Measurements from ENCODE around the gene PTPRB.

PTPRB gene

GRCh38 chr12:70487440-70487839, 149.8 kb downstream of the PTPRB start:
- H3K4me3 ChIP-seq (ENCODE audit: control insufficient read depth, low read depth, low read length) = no peak overlapping the region
- no peak for DNase-seq (ENCODE audit: low read depth)

GRCh38 chr12:70486588-70486987, 150.6 kb downstream of the PTPRB start:
- TF ChIP-seq CTCF (conservative IDR thresholded peaks at IDR 0.05; ENCODE audit: control insufficient read depth, insufficient read depth, low read depth, low read length) = no peak
- no peak overlapping the region for H3K4me3 ChIP-seq (ENCODE audit: control insufficient read depth, low read depth, low read length)

More at GRCh38 chr12:70487440-70487839, 149.8 kb downstream of the PTPRB start:
- TF ChIP-seq CTCF (conservative IDR thresholded peaks at IDR 0.05; ENCODE audit: control insufficient read depth, insufficient read depth, low read depth, low read length) = no peak

GRCh38 chr12:70485704-70486103, 151.5 kb downstream of the PTPRB start:
- TF ChIP-seq CTCF (conservative IDR thresholded peaks at IDR 0.05; ENCODE audit: control insufficient read depth, insufficient read depth, low read depth, low read length) = no peak
- no peak for DNase-seq (ENCODE audit: low read depth)
- no peak overlapping the region for H3K4me3 ChIP-seq (ENCODE audit: control insufficient read depth, low read depth, low read length)

More at GRCh38 chr12:70486588-70486987, 150.6 kb downstream of the PTPRB start:
- no peak for DNase-seq (ENCODE audit: low read depth)

- H3K4me3 ChIP-seq (ENCODE audit: control insufficient read depth, low read depth, low read length) = no peak overlapping the region
Measured at GRCh38 chr12:70484464-70484863, 152.8 kb downstream of the PTPRB start.

GRCh38 chr12:70482764-70483163, 154.5 kb downstream of the PTPRB start:
- no peak overlapping the region for H3K4me3 ChIP-seq (ENCODE audit: control insufficient read depth, low read depth, low read length)
- TF ChIP-seq CTCF (conservative IDR thresholded peaks at IDR 0.05; ENCODE audit: control insufficient read depth, insufficient read depth, low read depth, low read length) = no peak
- no peak for DNase-seq (ENCODE audit: low read depth)

More at GRCh38 chr12:70484464-70484863, 152.8 kb downstream of the PTPRB start:
- DNase-seq (ENCODE audit: low read depth) = no peak
- no peak for TF ChIP-seq CTCF (conservative IDR thresholded peaks at IDR 0.05; ENCODE audit: control insufficient read depth, insufficient read depth, low read depth, low read length)

GRCh38 chr12:70469221-70469820, 167.9 kb downstream of the PTPRB start:
- no peak overlapping the region for H3K4me3 ChIP-seq (ENCODE audit: control insufficient read depth, low read depth, low read length)
- no peak for DNase-seq (ENCODE audit: low read depth)
- no peak for TF ChIP-seq CTCF (conservative IDR thresholded peaks at IDR 0.05; ENCODE audit: control insufficient read depth, insufficient read depth, low read depth, low read length)

- H3K4me3 ChIP-seq (ENCODE audit: control insufficient read depth, low read depth, low read length) = no peak overlapping the region
- TF ChIP-seq CTCF (conservative IDR thresholded peaks at IDR 0.05; ENCODE audit: control insufficient read depth, insufficient read depth, low read depth, low read length) = no peak
- no peak for DNase-seq (ENCODE audit: low read depth)
Measured at GRCh38 chr12:70468741-70469140, 168.5 kb downstream of the PTPRB start.
